T follicular helper cell (primary cell): ENCODE measurements around the gene LATS1.

Source experiments
- DNase-seq: peaks from one replicate; pipeline ENCODE4 v3.0.0-alpha.2; 2020; ENCODE audit warnings: low read depth

LATS1 gene

GRCh38 chr6:149660028-149660427, 57.9 kb downstream of the LATS1 start:
- no peak for DNase-seq

- DNase-seq, result no peak
These were observed 60.5 kb downstream of the LATS1 start for GRCh38 chr6:149657441-149657840.

- no peak for DNase-seq
These were observed 66.8 kb downstream of the LATS1 start for GRCh38 chr6:149651056-149651455.

GRCh38 chr6:149648148-149649145, 69.5 kb downstream of the LATS1 start, which contains the start of gene KATNA1:
KATNA1 (minus strand) TSS chr6:149648714; CDS start chr6:149638547, 10,167 bp downstream.
- DNase-seq, result peak; percentile 72

- no peak for DNase-seq
These were observed 71.3 kb downstream of the LATS1 start for GRCh38 chr6:149646599-149646998.

GRCh38 chr6:149642829-149643580, 74.9 kb downstream of the LATS1 start:
- no peak for DNase-seq

GRCh38 chr6:149636124-149636523, 81.8 kb downstream of the LATS1 start:
- no peak for DNase-seq

- no peak for DNase-seq
These were observed 83.6 kb downstream of the LATS1 start for GRCh38 chr6:149634315-149634714.

GRCh38 chr6:149628875-149629510, 88.9 kb downstream of the LATS1 start:
- DNase-seq, result no peak

GRCh38 chr6:149627672-149628071, 90.2 kb downstream of the LATS1 start:
- no peak for DNase-seq

GRCh38 chr6:149615805-149616204, 102.1 kb downstream of the LATS1 start:
- no peak for DNase-seq

GRCh38 chr6:149614337-149614736, 103.6 kb downstream of the LATS1 start:
- DNase-seq, result no peak

GRCh38 chr6:149608381-149608982, 109.4 kb downstream of the LATS1 start:
- DNase-seq, result no peak
